Activated CD4-positive, alpha-beta T cell treated with anti-CD3 and anti-CD28 coated beads, Interleukin-2, Interleukin-6, amounts not matched to agents 100 ng/mL and 50 ng/mL, durations not matched to agents 16 hours and 8 hours (primary cell): Measurements from ENCODE around the gene PPIL6.
A peak's percentile ranks its signal among the peaks of the same experiment; 100 is the strongest.

ENCODE experiments used
- DNase-seq: peaks from one replicate; pipeline ENCODE4 v3.0.0-alpha.2; 2020

The PPIL6 gene

DNA sequence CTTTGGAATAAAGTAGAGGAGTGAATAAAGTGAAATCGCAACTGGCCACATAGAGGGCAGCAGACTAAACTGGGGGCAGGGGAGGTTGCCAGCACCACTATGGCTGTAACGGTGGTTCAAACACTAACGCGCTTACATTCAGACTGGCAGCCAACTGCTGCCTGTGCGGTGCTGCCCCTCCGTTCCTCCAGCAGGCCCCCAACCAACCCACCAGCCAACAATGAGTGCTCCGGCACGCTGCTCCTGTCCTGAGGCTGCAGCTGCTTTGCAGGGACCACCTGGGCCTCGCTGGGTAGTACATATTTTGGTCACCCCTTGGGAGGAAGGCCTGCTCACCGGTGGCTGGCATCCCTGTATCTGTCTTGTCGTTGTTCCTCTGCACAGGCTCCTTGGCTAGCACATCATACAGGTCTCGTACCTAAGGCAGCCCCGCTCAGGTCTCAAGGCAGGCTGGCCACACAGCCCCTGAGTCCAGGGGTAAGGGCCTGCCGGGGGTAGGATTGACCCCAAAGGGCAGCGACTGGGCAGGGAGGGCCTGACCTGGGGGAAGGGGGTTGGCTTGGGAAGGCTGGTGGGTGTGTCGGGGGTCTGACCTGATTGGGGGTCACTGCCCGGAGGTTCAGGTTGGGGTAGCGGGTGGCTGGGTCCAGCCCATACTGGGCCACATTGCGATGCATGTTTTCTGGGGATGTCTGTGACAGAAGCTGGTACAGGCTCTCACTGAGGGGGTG is 8.8 kb upstream of the PPIL6 start:
- no peak for DNase-seq

DNA sequence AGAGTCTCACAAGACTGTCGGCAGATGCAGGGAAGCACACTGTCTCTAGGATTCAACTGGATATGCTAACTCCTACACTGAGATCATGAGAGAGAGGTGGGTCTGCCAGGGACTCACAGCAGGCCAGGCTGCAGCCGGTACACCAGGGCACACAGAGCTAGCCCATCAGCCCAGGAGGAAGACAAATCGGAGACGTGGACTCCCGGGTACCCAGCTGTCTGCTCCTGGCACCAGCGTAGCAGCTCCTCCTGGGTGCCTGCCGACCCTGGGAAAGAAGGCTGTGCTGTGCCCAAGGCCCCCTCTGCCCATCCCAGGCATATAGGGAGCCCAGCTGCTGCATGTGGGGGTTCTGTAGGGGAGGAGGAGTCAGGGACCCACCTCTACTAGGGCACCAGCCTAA is 8.2 kb upstream of the PPIL6 start:
- no peak for DNase-seq

DNA sequence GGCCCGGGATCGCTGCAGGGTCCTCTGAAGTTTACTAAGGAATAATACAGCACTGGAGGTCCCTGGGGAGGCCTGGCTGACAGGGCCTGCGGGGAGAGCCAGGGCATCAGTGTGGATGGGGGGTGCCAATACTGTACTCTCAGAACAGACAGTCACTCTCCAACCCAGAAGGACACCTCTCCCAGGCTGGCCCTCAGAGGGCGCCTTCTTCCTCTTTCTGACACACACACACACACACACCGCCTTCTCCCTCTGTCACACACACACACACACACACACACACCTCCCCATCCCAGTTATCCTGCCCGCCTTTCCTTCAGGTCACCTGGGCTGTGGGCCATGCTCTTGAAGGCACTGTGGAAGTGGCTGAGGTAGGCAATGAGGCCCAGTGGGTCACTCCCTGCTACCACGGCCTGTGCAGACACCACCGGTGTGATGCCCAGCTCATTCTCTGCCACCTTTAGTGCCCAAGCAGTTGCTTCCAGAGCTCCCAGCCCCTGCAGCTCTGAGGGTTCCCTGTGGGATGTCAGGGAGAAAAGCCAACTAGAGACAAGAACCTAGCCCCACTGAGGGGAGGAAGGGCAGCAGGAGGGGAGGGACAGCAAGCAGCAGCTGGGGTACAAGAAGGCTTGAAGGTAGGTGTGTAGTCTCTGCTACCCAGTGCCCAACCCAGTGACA is 7.6 kb upstream of the PPIL6 start:
- DNase-seq: no peak

- no peak for DNase-seq
These were observed 6.7 kb upstream of the PPIL6 start for GRCh38 chr6:109447087-109447486.

DNA sequence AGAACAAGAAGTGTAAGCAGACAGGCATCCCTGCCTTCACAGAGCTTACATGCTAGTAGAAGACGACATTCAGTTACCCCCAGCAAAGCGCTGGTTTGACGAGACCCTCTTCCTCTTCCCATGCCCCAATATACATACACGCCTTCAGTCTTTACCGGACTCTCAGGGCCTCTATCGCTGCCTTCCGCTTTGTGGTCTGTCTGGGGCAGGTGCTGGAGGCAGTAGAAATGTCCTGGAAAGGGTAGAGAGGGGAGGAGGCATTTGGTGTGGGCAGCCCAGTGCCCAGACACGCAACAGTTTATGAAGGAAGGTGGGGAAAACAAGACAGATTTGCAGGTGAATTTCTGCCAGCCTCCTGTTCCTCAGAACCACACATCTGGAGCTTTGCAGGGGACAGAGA is 6.1 kb upstream of the PPIL6 start:
- DNase-seq: no peak

- DNase-seq: no peak
These were observed 5.6 kb upstream of the PPIL6 start for GRCh38 chr6:109446072-109446471.

- no peak for DNase-seq
These were observed 5.0 kb upstream of the PPIL6 start for GRCh38 chr6:109445382-109445781.

GRCh38 chr6:109443425-109443950 is 3.1 kb upstream of the PPIL6 start:
- no peak for DNase-seq

DNA sequence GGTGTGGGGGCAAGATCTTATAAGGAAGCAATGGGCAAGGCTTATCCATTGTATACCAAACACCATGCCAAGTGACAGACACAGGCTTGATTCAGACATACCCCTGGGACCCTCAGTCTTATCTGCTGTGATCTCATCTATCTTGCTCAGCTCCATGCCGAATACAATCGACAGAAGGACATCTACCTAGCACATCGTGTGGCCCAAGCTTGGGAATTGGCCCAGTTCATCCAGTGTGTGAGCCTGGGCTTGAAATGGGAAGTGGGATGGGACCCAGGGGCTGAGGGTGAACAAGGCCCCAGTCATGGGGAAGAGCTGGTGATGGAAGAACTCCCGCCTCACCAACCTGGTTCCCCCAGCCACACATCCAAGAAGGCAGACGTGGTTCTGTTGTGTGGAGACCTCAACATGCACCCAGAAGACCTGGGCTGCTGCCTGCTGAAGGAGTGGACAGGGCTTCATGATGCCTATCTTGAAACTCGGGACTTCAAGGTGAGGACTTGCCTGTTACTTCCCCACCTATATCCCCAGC is 2.0 kb upstream of the PPIL6 start:
- DNase-seq: no peak

GRCh38 chr6:109441069-109441816 is 815 bp upstream of the PPIL6 start:
- peak; percentile 42 for DNase-seq

DNA sequence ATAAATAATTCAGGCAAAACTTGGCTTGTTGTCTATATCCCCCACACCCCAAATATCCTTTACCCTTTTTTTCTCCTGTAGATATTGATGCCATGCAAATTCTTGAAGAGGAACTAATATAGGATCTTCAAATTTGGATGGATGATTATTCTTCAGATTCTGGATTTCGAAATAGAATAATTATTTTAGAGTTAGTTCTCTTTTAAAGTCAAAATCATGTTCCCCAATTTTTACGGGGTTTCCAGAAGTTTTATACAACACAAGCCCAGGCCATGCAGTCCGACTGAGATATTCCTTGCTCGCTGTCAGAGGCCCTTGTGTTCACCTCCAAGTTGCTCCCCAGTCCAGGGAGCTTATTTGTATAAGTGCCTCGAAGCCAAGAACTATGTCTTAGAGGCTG is 4.4 kb downstream of the PPIL6 start:
- no peak for DNase-seq

DNA sequence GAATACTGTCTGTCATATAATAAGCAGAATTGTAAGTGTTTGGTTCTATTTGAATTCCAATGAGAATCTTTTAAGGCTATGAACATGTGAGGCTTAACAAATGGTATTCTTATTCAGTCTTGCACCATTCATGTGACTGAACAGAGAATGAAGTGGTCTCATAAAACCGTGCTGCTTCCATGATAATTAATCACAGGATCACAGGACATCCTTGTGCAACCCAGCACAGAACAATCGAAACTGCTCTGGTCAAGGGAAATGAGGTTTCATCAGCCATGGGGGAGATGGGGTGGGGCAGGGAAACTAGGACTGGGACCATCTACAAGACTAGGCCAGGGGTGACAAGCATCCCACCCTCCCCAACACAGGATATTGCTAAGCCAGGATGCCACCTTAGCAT is 6.0 kb downstream of the PPIL6 start:
- DNase-seq: no peak

- DNase-seq: no peak
These were observed 10.9 kb downstream of the PPIL6 start for GRCh38 chr6:109429496-109429895.

DNA sequence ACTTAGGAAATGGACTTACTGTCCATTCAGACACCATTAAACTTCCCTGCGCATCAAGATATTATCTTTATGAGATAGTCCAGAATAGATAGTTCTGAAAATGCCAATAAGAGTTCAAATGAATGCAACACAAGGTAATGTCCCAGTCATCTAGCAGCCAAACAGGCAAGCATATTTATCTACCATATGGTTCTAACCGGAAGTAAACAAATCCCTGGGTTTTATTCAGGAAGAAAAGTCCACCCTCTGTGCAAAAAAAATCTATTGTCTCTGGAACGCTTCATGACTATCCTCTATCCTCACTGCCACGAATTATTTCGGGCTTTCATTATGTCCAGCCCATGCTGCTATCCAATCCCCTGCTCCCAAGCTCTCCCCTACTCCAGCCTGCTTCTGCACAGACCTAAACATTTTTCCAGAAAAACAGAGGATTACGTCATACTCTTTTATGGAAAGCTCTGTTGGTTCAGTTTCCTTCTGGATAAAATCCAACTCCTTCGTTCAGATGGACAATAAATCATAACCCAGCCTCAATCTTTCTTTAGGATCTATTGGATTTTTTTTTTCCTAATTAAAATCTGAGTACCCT is 11.4 kb downstream of the PPIL6 start:
- DNase-seq: no peak

DNA sequence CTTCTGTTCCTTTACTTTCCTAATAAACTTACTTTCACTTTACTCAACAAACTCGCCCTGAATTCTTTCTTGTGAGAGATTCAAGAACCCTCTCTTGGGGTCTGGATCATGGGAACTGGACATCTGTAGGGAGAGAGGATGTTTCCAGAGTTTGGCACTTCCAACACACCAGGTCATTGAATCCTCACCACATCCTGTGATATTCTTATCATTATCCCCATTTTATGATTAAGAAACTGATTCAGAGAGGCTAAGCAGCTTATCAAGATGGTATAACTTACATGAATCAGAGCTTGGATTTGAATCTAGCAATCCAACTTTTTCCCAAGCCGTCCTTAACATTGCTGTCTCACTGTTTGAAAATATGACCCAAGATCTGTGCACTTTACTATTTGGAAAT is 15.5 kb downstream of the PPIL6 start:
- DNase-seq: no peak

DNA sequence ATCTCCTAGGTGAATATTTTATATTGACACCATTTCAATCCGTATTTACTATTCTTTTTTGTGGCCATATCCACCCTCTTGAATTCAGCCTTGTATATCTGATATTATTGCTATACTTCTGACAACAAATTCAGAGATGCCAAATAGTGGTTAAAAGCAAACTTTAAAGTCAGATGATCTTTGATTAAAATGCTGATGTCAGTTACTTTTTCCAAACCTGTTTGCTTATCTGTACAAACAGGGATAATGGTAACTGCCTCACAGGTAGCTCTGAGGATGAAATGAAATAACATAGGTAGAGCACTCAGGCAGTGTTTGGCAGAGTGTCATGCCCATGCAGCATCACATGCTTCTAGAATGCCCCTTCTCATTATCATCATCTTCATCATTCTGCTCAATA is 19.2 kb downstream of the PPIL6 start:
- DNase-seq: no peak

DNA sequence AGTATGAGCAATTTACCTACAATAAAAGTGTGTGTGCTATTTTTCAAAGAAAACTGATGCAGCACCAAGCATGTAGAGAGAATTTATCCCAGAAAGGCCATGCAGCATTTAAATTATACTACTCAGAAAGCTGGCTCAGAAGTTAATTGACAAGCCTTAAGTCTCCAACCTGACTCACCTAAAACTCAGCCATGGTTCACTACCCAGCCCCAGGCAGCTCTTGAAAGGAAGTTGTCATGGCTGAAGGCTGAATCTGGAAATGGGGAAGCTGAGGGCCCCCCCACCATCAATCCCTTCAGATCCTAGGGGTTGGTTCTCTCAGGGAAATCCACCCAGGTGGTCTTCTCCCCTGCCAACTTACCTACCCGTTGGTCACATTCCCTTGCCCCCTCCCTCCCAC is 19.7 kb downstream of the PPIL6 start:
- DNase-seq: no peak

GRCh38 chr6:109417646-109418045 is 22.8 kb downstream of the PPIL6 start:
- no peak for DNase-seq

DNA sequence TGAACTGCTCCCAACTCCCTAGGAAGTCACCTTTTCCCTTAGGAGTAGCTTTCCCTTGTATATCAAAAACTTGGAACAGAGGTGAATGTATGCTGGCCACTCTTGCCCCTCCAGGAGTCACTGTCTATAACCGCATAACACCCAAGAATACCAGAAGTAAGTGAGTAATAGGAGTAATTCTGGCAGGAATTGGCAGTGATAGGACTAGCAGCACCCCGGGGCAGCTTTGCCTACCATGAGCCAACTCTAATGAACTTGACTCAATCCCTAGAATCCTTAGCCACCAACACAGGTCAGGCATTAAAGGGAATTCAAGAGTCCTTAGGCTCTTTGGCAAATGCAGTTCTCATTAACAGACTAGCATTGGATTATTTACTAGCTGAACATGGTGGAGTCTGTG is 29.4 kb downstream of the PPIL6 start:
- no peak for DNase-seq

DNA sequence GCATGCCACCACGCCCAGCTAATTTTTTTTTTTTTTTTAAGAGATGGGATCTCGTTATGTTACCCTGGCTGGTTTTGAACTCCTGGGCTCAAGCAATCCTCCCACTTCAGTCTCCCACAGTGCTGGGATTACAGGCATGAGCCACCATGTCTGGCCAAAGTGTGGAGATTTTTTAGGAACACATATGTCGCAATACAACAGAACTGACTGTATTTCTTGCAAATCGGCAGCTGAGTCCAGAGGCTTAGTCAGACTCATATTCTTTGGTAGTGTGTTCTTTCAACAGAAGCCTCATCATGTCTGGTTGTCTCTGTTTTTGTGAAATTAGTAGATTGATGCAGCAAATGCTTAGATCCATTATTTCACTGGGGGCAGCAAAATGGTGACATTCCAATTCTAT is 34.2 kb downstream of the PPIL6 start:
- DNase-seq: no peak

DNA sequence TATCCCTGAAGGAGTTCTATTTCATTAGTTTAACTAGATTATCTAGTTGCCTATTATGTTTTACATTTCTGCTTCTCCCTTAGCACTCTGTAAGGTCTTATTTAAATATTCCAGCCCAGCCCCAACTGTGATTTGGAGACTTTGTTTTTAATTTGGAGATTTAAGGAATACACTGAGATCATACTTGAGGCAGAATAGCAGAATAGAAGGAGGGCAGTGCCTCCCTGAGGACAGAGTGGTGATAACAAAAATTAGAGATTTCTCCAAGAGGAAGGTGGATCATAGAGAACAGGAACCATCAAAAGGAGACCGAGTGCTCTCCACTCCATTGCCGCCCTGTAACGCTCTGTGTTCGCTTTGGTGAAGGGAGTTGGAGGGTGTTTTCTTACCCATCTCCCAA is 43.4 kb downstream of the PPIL6 start:
- DNase-seq: no peak

DNA sequence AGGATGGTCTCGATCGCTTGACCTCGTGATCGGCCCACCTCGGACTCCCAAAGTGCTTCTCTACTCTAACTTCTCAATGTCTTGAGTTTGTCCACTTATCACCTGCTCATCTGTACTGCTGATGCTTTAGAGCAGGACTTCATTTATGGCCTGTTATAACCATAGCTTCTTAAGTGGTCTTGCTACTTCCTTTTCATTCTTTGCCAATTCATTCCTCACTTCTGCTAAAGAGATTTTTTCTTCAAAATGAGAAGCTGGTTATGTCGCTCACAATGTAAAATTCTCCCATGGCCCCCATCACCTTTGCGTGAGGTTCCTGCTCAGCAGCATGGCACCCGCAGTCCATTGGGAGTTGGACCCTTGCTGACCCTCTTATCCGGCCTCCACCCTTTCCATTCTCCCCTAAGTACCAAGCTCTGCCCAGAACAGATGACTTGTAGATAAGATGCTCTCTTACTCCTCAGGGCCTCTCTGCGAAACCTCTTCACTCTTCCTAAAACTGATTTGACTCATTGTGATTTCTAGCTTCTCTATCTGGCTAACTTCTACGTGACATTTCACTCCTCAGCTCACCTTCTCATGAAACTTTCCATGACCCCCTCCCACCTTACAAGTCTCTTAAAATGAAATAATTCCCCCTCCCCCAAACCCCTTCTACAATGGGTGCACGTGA is 44.2 kb downstream of the PPIL6 start:
- no peak for DNase-seq

GRCh38 chr6:109393886-109394281 is 46.5 kb downstream of the PPIL6 start:
- no peak for DNase-seq
